Measurements from ENCODE around the gene NSG2. TPM values are rescaled to one million over a fixed set of nuclear protein-coding genes. Genes with fewer than 3 reads are reported as not detected.

The NSG2 gene
- total RNA-seq, 1 donor, result not detected

GRCh38 chr5:174084691-174085154 lies 39.2 kb downstream of the NSG2 start:
- H3K4me3 ChIP-seq (ENCODE audit: low read depth, low read length), result no peak overlapping the region
- no peak for DNase-seq (ENCODE audit: low read depth)
- TF ChIP-seq CTCF (IDR thresholded peaks at IDR 0.05; ENCODE audit: insufficient read depth, low read length), result no peak

- no peak overlapping the region for H3K4me3 ChIP-seq (ENCODE audit: low read depth, low read length)
- no peak for TF ChIP-seq CTCF (IDR thresholded peaks at IDR 0.05; ENCODE audit: insufficient read depth, low read length)
- DNase-seq (ENCODE audit: low read depth), result no peak
Measured at GRCh38 chr5:174086751-174087150, 41.2 kb downstream of the NSG2 start.

GRCh38 chr5:174087783-174088182 lies 42.3 kb downstream of the NSG2 start:
- no peak overlapping the region for H3K4me3 ChIP-seq (ENCODE audit: low read depth, low read length)
- no peak for TF ChIP-seq CTCF (IDR thresholded peaks at IDR 0.05; ENCODE audit: insufficient read depth, low read length)
- no peak for DNase-seq (ENCODE audit: low read depth)

GRCh38 chr5:174090129-174090528 lies 44.6 kb downstream of the NSG2 start:
- TF ChIP-seq CTCF (IDR thresholded peaks at IDR 0.05; ENCODE audit: insufficient read depth, low read length), result no peak
- no peak for DNase-seq (ENCODE audit: low read depth)
- no peak overlapping the region for H3K4me3 ChIP-seq (ENCODE audit: low read depth, low read length)

GRCh38 chr5:174093123-174093522 lies 47.6 kb downstream of the NSG2 start:
- no peak for DNase-seq (ENCODE audit: low read depth)
- TF ChIP-seq CTCF (IDR thresholded peaks at IDR 0.05; ENCODE audit: insufficient read depth, low read length), result no peak
- H3K4me3 ChIP-seq (ENCODE audit: low read depth, low read length), result no peak overlapping the region

- DNase-seq (ENCODE audit: low read depth), result no peak
- no peak for TF ChIP-seq CTCF (IDR thresholded peaks at IDR 0.05; ENCODE audit: insufficient read depth, low read length)
- no peak overlapping the region for H3K4me3 ChIP-seq (ENCODE audit: low read depth, low read length)
Measured at GRCh38 chr5:174094857-174095606, 49.5 kb downstream of the NSG2 start.

- no peak for DNase-seq (ENCODE audit: low read depth)
- no peak overlapping the region for H3K4me3 ChIP-seq (ENCODE audit: low read depth, low read length)
- no peak for TF ChIP-seq CTCF (IDR thresholded peaks at IDR 0.05; ENCODE audit: insufficient read depth, low read length)
Measured at GRCh38 chr5:174096619-174097018, 51.1 kb downstream of the NSG2 start.

Data from fibroblast of the aortic adventitia (primary cell).